Activated T-helper 1 cell treated with Interleukin-2 at 50 U/mL for 16 hours (primary cell): ENCODE data around the gene CARS2.
A peak's percentile ranks its signal among the peaks of the same experiment; 100 is the strongest.

Experiments used
- DNase-seq: peaks from one replicate; pipeline ENCODE4 v3.0.0-alpha.2; 2020; ENCODE audit warnings: low read depth

The CARS2 gene

DNA sequence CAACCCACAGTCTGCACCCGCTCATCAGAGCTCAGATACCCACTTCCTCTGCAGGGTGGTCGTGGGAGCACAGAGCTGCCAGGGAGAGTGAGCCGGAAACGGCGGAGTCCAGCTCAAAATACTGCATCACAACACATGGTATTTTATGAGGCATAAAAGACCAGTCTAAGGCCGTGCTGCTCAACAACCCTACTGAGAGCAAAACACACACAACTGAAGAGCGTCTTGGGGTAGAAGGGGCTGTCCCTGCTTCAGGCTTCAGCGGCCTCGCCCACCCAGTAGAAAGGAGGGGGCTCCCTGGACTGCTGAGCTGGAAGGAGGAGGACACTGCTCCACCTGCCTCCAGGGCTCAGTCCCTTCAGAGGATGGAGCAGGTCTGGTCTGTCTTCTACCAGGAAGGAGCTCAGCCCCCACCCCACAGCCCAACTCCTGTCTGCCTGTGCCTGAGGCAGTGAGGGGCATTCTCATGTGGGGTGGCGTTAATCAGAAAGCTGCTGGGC lies 53.6 kb downstream of the CARS2 start:
- DNase-seq, result no peak

DNA sequence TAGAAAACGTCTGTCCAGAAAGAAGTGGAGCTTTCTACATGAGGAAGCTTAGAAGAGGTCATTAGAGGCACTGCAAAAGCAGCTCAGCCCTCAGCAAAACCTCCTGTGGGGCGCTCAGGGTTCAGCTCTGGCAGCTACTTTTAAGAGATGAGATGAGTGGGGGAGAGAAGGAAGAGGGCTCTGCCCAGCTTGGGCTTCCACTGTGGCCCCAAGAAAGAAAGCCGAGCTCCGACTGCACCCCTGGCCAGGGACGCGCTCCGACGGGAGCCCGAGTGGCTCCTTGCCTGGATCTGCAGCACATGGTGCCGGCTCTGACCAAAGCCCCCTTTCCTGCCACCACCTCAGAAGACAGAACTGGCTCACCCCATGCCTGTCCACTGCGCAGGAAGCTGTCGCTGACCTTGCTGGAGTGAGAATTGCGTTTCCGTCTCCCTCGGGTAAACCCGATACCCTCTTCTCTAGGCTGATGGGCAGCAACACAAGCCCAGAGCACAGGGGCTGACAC lies 54.1 kb downstream of the CARS2 start:
- no peak for DNase-seq

DNA sequence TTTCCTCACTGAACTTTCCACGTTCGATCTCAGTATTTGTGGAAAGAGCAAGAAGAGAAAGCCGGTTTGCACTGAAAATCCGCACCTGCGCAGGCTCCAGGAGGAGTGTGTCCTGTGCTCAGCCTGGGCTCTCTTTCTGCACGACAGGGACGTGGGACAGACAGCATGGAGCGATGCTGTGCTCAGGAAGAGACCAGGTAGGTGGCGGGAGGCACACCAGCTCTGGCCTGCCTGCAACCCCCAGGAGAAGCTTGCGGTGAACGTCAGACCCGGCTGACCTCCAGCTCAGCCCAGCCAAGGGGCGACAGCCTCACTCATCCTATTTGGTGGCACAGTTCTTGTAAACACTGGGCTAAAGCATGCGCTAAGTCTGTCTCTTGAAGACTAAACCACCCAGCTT lies 54.6 kb downstream of the CARS2 start:
- DNase-seq, result no peak

DNA sequence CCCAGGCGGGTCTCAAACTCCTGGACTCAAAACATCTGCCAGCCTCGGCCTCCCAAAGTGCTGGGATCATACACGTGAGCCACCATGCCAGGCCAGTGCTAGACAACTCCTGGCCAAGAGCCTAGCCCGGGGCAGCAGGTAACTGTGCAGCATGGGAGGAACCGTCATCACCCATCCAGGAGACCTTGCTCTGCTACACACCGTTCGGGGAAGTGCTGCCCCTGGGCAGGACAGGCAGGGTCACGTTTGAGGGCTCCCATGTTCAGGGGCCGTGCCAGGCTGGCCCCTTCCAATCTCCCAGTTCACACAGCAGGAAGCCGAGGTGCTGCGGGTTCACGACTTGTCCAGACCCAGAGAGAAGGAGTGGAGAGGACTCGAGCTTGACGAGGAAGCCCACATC lies 55.5 kb downstream of the CARS2 start:
- DNase-seq, result no peak

DNA sequence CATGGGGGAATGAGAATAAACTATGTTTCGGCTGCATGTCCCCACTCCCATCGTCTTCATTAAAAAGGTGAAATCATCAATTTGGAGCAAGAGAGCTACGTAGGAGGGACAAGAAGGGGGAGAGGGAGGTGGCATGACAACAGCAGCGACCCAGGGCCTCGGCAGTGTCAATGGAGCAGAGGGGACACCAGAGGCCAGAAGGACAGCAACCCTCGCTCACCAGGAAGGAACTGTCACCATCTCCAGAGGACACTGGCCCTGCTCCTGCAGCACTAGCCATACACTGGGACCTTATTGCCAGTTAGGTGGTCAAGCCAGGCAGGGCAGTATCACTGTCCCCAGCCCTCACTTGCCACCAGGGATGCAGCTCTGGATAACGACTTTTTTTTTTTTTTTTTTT lies 56.4 kb downstream of the CARS2 start:
- DNase-seq, result no peak

DNA sequence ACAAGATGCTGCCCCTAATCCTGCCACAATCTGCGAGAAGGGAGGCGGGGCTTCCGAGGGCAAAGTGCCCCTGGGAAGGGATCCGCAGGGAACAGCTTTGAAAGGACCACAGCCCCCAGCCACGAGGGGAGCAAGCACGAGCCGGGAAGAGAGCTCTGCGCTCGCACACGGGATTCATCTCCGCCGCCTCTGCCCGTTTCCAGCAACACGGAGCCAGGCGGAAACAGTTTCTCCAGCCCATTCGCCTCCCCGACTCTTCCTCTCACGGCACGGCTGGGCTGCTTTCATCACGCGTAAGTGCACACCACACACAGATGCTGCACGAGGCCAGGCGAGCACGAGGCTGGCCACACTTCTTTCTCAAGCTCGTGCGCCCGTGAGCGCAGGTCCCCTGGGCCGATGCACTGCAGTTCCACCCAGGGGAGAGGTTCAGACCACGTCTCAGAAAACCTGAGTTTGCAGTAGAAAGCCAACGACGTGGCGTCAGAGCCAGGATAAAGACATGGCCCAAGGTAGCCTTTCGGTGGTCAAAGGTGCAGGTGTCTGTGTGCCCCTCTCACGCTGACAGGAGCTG lies 57.0 kb downstream of the CARS2 start:
- no peak for DNase-seq

DNA sequence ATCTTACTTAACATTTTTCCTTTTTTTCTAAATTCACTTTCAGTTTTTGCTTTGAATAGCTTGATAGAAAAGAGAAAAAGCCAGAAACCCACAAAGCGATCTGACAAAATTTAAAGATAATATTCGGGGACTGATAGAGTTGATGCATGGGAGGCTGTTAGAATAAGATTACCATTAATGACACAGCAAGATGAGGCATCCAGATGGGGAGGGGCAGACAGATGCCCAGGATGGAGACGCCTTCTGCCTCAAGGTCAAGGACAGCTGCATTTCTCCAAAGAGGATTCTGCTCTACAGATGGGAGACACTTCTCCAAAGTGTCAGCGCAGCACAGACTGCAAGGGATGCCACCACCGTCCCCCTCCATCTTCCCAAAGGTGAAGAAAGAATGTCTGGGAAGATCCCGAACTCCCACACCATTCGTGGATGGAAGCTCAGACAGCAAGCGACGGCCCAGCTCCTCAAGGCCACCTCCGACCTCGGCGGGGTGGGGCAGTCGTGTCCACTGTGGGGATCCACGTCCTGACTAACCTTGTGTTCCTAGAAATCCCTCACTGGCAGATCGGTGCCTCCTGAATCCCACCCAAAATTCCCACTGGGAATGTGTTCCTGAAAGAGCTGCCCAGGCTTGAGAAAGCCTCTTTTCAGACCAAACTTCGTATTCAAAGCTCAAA lies 57.6 kb downstream of the CARS2 start:
- no peak for DNase-seq

DNA sequence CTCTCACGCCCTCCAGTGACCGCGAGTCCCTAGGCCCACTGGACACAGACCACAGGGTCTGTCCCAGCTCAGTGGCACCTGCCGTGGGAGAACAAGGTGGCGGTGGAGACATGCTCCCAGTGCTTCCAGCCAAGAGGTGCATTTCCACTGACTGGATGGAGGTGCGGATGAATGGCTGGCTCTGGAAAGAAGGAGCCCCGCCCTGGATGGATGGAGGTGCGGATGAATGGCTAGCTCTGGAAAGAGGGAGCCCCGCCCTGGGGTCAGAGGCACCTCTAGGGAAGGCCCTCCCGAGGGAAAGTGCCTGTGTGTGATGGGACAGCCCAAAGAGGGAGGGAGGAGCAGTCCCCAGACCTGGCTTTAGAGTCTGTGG lies 58.6 kb downstream of the CARS2 start:
- no peak for DNase-seq

DNA sequence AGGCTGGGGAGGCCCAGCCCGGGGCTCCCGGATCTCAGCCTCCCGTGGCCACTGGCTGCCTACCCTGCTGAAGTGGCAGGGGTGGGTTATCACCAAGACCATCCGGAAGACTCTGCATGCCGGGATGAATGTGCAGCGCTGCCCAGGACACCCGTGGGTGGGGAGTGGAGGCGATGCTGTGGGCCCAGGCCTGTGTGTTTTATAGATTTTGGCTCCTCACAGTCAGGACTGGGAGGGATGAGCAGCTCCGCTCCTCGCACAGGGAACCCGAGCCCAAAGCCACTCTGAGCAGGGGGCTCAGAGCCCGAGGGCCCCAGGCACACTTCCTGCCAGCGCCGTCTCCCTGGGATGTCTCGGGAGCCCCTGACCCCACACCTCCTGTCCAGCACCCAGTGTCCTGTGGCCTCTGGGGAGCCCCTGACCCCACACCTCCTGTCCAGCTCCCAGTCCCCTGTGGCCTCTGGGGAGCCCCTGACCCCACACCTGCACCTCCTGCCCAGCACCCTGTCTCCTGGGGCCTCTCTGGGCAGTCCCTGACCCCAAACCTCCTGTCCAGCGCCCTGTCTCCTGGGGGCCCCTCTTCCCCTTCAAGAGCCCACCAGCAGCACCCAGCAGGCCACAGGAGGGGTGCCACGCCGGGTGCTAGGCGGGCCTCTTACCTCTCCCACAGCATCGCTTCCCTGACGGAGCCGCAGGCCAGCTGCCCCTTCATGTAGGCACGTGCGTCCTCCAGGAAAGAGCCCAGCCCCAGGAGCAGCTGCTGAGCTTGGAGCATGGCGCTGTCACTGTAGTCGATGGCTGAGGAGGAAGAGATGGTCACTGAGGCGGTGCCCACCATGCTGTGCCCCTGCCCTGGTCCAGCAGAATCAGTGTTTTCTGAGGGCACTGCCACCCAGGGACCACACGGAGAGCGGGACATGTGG lies 59.2 kb downstream of the CARS2 start:
- DNase-seq, result no peak

DNA sequence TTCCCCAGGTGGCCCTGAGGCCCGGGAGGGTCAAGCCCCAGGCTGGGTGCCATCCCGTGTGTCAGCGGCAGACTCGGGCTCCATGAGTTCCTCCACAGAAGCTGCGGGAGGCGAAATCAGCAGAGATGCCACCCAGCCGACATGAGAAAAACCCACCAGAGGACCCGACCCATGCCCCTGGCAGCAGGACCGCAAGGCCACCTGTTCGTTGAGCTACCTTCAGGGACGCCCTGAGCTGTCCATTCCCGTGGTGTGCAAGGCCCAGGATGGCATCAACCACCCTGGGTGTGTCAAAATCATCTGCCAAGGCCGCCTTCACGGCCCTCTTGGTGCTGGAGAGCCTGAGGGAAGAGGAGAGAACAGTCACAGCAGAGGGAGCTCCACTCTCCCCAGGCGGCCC lies 60.2 kb downstream of the CARS2 start:
- DNase-seq, result no peak

DNA sequence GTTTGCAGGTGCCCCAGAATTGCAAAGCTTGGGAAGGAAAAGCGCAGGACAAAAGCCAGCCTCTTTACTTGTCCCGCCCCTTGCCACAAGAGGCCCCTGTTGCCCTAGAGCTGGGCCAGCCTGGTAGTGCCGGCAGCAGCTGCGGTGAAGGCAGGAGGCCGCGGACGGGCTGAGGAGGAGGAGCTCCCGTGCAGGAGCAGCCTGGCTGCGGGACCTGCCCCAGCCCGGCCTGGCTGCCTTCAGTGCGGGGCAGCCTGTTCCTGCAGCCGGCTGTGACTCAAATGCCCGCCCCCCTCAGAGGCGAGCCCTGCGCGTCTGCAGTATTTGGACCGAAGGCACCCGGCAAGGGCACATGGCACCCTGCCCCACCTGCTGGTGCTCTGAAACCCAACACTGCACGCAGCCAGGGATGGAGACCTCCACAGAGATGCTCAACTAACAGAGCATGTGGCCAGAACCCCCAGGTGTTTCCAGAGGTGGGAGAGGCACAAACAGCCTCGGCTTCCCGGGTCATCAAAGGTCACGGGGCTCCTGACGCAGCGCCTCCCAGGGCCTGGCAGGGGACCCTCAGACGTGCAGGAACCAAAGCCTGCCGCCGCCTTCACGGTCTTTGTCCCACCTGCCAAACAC lies 60.9 kb downstream of the CARS2 start:
- DNase-seq, result peak; percentile 15

DNA sequence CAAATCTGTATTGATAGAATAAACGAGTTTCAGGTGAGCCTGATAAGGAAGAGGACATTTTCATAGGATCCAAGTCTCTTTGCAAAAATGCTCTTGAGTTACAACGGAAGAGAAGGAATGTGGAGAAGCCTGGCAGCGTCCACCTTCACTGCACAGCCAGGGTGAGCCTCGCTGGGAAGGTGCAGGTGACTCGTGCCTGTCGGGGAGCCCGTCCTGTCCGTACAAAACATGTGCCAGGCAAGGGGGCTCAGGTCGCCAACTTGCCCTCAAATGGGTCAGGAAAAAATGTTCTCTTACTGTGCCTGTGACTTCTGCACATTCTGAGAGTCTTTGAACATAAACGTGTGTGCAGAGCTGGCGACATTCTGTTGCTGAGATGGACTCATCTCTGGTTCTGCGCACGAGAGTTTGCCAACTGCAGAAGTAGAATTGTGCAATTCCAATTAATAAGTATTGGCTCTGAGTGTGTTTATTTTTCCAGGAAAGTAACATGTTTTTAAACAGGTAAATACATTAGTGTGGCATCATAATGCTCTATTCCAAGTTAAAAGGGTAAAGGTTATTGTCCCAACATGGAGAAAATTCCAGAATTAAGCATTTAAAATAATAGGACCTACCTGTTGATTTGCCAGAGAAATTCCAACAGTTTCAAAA lies 62.0 kb downstream of the CARS2 start:
- DNase-seq, result no peak

DNA sequence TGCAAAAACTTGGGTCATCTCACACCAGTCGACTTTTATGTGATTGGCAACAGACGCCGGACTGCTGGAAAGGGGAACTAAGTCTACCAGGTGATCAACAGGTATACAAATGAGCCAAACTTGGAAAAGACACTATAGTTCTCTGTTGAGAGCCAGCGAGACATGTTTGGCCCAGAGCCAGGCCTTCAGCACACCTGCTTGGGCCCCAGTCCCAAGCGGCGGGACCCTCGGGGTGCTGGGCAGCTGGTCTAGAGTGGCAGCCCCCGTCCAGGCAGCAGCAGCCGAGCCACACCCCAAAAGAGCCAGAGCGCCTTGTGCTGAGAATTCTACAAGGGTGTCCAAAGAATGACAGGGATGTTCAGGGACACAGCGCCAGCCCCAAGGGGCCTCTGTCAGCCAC lies 62.6 kb downstream of the CARS2 start:
- DNase-seq, result no peak

DNA sequence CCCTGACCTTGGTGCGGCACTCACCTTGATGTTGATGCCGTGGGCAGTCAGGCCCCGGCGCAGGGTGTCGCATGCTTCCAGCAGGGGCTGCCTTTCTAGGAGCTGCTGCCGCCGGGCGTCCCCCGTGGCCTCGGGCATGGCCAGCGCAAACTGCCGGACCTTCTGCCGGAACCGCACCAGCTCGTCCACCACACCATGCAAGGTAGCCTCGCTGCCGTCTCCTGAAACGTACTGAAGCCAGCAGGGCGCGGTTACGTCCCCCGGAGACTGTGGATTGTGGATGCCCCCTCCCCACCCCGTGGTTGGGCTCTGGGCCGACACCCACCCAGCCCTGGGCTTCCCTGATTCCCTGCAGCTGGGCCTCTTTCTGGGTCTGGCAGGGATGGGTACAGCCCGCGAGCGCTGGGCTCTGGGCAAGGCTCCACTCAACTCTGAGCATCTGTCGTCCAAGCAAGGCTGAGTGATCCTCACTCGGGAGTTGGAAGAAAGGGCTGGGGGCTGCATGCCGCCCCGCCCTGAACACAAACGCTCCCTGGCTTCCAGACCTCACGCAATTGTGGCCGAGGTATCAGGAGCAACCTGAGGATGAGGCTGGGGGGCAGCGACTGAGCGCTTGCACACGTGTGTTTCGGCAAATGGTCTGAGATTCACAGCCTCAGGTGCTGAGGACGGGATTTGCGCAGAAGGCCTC lies 63.5 kb downstream of the CARS2 start:
- no peak for DNase-seq

DNA sequence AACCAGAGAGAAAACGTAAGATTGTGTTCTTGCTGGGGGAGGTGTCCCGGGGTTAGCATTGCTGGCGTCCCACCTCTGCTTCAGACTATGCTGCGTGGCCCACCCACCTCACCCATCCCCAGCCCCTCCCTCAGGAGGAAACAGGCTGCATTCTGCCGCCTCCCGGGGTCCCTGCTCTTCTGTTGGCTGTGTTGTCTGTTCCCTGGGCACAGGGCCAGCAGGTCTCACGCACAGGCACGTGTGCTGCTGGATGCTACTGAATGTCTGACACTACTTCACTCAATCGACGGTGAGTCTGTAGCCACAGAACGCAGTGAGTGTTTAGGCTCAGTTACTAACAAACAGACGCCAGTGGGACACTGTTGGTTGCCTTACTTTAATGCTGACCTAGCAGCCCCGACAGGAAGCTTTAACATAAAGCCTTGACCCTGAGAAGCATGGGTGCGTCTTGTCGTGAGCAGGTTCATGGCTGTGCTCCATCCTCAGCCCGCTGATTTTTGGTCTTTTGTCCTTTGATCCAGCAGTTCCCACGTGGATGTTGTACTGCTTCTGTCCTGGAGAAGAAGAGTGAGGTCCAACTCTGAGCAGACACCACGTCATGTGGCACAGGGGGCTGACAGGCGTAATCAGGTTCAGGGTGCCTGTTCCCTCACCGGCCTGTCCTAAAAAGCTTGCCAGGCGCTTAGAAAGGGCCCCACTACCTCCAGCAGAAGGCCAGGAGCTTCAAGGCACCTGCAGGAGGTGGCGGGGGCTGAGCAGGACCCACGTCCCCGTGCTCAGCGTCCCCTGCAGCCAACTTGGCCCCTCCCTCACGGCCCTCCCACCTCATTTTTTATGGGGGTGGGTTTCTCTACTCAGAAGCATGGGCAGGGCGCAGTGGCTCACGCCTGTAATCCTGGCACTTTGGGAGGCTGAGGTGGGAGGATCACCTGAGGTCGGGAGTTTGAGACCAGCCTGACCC lies 64.6 kb downstream of the CARS2 start:
- no peak for DNase-seq

DNA sequence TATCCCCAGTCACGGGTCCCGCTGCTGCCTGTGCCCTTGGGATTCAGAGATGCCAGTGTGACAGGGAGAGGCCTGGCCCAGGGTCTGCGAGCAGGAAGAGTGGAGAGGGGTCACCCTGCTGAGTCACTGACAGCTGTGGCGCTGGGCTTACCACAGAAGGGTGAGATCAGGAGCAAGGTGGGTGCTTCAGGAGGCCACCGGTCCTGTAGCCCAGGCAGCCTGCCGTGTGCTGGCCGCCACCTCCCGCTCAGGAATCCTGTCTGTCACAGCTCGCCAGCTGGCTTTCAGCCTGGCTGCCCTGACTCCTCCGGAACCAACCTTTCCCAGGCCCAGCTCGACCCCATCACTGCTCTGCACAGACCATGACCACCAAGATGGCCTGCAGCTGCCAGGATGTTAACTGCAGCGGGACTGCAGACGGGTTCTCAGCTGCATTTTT lies 65.3 kb downstream of the CARS2 start:
- DNase-seq, result no peak

DNA sequence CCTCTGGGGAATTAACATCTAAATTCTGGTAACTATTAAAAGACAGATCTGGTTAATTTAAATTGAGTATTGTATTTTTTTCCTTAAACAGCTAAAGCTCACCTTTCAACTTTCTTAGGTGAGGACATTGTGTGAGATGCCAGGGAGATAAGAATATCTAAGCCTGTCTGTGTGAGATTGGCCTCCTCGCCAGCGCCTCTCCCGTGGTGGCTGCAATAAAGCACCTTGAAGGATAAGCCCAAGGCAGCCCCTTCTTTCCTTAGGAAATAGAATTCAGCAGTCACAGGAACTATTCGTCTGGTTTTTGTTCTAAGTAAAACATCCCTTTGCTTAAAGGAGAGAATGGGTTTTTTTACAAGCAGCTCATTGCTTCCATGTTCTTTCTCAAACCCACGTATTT lies 66.0 kb downstream of the CARS2 start:
- no peak for DNase-seq

DNA sequence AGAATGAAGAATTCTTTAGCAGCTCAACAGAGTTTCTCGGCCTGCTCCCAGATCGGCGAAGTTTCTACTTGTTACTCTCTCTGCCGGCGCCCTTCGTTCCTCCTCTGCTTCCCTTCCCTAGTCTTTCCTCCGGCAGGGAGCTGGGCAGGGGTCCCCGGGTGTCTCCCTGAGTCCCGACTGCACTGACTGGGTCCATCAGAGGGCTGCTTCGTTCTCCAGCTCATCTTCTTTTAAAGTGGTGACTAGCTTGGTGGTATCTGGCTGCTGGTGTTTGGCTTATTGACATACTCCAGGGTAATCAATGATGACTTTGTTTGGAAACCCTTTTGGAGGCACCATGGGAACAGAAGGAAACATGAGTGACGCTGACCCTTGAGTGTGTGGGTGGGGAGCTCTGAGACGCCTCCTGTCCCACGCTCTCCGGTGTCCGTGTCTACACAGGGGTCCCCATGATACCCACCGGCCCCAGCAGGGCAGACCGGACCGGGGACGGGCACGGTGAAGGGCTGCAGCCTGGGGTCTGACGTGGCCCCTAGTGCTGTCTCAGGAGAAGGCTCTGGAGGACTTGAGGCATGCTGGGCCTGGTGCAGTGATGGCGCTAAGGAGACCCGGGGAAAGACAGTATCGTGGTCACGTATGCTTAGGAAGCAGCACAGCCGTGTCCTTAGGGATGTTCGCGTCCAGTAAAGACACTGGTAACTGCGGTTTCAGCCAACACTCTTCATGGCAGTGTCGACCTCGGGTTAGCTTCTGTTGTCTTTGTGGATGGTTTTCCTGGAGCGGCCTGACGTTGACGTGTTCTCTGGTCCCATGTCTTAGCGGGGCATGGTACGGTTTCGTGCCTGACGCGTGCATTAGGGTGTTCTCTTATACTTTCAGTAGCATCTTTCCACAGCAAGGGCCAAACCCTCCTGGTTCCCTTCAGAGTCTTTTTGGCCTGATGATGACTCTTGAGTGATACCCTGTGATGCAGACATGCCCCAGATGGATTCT lies 66.8 kb downstream of the CARS2 start:
- no peak for DNase-seq

DNA sequence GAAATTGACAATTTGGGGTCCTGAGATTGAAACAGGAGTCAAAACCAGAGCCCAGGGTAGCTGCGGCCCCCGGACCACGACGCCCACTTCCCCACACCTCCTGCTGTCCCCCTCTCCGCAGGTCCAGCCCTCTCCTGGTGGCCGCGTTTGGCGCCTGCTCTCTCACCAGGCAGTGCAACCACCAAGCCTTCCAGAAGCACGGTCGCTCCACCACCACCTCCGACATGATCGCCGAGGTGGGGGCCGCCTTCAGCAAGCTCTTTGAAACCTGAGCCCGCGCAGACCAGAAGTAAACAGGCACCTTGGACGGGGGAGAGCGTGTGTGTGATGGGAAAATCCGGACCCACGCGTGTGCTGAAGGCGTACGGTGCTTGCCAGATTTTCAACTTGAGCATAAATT lies 67.7 kb downstream of the CARS2 start:
- no peak for DNase-seq
